GM23338 (cell line): ENCODE results near the gene CHST11.

Experiments used
- CREB1 ChIP-seq: fragments of 250-450 bp; sonication (Bioruptor Pico); IDR thresholded peaks from 2 replicates; pipeline ENCODE4 v1.5.0; 2020; ENCODE audit warnings: low read depth, mild to moderate bottlenecking, moderate library complexity
- CTCF ChIP-seq, 2 experiments: fragments of 200-600 bp in 1 of 2; sonication (generic) in 1 of 2; conservative IDR thresholded peaks; 2 replicates each; pipeline versions ENCODE4 v1.5.1 to v1.6.1; 2016 to 2017; ENCODE audit warnings: antibody characterized with exemption in 2 of 2, low read depth in 2 of 2, mild to moderate bottlenecking in 2 of 2, moderate library complexity in 1 of 2
- EZH2 ChIP-seq: fragments of 200-600 bp; sonication (generic); IDR thresholded peaks from one replicate; pipeline ENCODE4 v1.8.0; 2017; ENCODE audit warnings: antibody characterized with exemption, mild to moderate bottlenecking, low read depth; ENCODE audit not compliant: unreplicated experiment
- EZH2phosphoT487 ChIP-seq: fragments of 200-600 bp; sonication (generic); IDR thresholded peaks from one replicate; pipeline ENCODE4 v1.8.1; 2018; ENCODE audit warnings: antibody characterized with exemption; ENCODE audit not compliant: unreplicated experiment
- JUNB ChIP-seq: IDR thresholded peaks from one replicate; pipeline ENCODE4 v1.6.1; 2016; ENCODE audit warnings: antibody characterized with exemption; ENCODE audit not compliant: unreplicated experiment
- NANOG ChIP-seq: IDR thresholded peaks from 2 replicates; pipeline ENCODE4 v1.6.1; 2016; ENCODE audit warnings: antibody characterized with exemption, borderline replicate concordance
- POLR2AphosphoS5 ChIP-seq: IDR thresholded peaks from 2 replicates; pipeline ENCODE4 v1.6.1; 2016; ENCODE audit warnings: antibody characterized with exemption, low read depth
- REST ChIP-seq: IDR thresholded peaks from one replicate; pipeline ENCODE4 v1.6.1; 2018; ENCODE audit warnings: antibody characterized with exemption; ENCODE audit not compliant: unreplicated experiment
- STAT1 ChIP-seq: IDR thresholded peaks from one replicate; pipeline ENCODE4 v1.6.1; 2016; ENCODE audit warnings: antibody characterized with exemption; ENCODE audit not compliant: unreplicated experiment
- ZNF114 ChIP-seq: fragments of 250-450 bp; sonication (Bioruptor Pico); IDR thresholded peaks from 2 replicates; pipeline ENCODE4 v1.5.0; 2020; ENCODE audit warnings: mild to moderate bottlenecking, moderate library complexity
- ZNF331 ChIP-seq: fragments of 250-450 bp; sonication (Bioruptor Pico); IDR thresholded peaks from 2 replicates; pipeline ENCODE4 v1.5.0; 2020; ENCODE audit warnings: low read depth, mild to moderate bottlenecking, moderate library complexity
- ZNF462 ChIP-seq: fragments of 250-450 bp; sonication (Bioruptor Pico); IDR thresholded peaks from 2 replicates; pipeline ENCODE4 v1.5.0; 2020; ENCODE audit warnings: mild to moderate bottlenecking, moderate library complexity

- no peak for TF ChIP-seq POLR2AphosphoS5
- TF ChIP-seq ZNF331: no peak
- TF ChIP-seq CTCF (conservative IDR thresholded peaks at IDR 0.05; ENCODE audit: low read depth in 2 of 2): no peak
- TF ChIP-seq EZH2phosphoT487: no peak
- TF ChIP-seq REST: no peak
- no peak for TF ChIP-seq ZNF114 (CRISPR knock-in tag)
- no peak for TF ChIP-seq ZNF462
- no peak for TF ChIP-seq NANOG
- TF ChIP-seq STAT1: no peak
- no peak for TF ChIP-seq JUNB
- no peak for TF ChIP-seq EZH2
- TF ChIP-seq CREB1 (CRISPR knock-in tag): no peak
These were observed 217.1 kb downstream of the CHST11 start for GRCh38 chr12:104673696-104674482.
